Measurements from ENCODE around the gene GLT6D1.

Gene GLT6D1, protein sequence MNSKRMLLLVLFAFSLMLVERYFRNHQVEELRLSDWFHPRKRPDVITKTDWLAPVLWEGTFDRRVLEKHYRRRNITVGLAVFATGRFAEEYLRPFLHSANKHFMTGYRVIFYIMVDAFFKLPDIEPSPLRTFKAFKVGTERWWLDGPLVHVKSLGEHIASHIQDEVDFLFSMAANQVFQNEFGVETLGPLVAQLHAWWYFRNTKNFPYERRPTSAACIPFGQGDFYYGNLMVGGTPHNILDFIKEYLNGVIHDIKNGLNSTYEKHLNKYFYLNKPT

GRCh38 chr9:135639196-135639595, at the start of gene GLT6D1:
TSS of gene GLT6D1 (minus strand) at chr9:135639540. CDS start at chr9:135639187, 353 bp downstream.
- TF ChIP-seq, protein P1, sequence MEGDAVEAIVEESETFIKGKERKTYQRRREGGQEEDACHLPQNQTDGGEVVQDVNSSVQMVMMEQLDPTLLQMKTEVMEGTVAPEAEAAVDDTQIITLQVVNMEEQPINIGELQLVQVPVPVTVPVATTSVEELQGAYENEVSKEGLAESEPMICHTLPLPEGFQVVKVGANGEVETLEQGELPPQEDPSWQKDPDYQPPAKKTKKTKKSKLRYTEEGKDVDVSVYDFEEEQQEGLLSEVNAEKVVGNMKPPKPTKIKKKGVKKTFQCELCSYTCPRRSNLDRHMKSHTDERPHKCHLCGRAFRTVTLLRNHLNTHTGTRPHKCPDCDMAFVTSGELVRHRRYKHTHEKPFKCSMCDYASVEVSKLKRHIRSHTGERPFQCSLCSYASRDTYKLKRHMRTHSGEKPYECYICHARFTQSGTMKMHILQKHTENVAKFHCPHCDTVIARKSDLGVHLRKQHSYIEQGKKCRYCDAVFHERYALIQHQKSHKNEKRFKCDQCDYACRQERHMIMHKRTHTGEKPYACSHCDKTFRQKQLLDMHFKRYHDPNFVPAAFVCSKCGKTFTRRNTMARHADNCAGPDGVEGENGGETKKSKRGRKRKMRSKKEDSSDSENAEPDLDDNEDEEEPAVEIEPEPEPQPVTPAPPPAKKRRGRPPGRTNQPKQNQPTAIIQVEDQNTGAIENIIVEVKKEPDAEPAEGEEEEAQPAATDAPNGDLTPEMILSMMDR (conservative IDR thresholded peaks at IDR 0.05; ENCODE audit: low read depth, low read length): no peak
- no peak within 1 kb of the TSS for H3K4me3 ChIP-seq (ENCODE audit: low read length)
- DNase-seq (ENCODE audit: low read depth): no peak

DNA sequence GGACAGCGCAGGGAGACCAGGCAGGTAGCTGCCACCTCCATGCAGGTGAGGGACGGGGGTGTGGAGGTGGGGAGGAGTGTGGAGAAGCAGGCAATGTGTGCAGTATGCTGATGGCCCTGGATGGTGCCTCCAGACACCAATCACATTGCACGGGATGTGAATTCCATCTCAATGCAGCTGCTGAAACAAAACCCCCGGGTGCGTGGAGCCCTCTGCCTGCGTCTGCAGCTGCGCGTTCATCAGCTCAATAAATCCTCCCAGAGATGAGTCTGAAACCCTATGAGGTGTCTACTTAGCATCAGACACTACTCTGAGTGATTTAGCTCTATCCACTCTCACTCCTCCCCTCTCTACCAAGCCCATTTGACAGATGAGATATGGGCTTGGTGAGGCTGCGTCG, 49.7 kb upstream of the GLT6D1 start:
- DNase-seq (ENCODE audit: low read depth): no peak
- TF ChIP-seq, protein P1 (conservative IDR thresholded peaks at IDR 0.05; ENCODE audit: low read depth, low read length): no peak
- H3K4me3 ChIP-seq (ENCODE audit: low read length): no peak overlapping the region

- no peak overlapping the region for H3K4me3 ChIP-seq (ENCODE audit: low read length)
- TF ChIP-seq, protein P1 (conservative IDR thresholded peaks at IDR 0.05; ENCODE audit: low read depth, low read length): no peak
- no peak for DNase-seq (ENCODE audit: low read depth)
Observed at GRCh38 chr9:135687216-135687615, 47.9 kb upstream of the GLT6D1 start.

- no peak overlapping the region for H3K4me3 ChIP-seq (ENCODE audit: low read length)
- DNase-seq (ENCODE audit: low read depth): no peak
- TF ChIP-seq, protein P1 (conservative IDR thresholded peaks at IDR 0.05; ENCODE audit: low read depth, low read length): no peak
Observed at GRCh38 chr9:135684691-135685090, 45.4 kb upstream of the GLT6D1 start.

DNA sequence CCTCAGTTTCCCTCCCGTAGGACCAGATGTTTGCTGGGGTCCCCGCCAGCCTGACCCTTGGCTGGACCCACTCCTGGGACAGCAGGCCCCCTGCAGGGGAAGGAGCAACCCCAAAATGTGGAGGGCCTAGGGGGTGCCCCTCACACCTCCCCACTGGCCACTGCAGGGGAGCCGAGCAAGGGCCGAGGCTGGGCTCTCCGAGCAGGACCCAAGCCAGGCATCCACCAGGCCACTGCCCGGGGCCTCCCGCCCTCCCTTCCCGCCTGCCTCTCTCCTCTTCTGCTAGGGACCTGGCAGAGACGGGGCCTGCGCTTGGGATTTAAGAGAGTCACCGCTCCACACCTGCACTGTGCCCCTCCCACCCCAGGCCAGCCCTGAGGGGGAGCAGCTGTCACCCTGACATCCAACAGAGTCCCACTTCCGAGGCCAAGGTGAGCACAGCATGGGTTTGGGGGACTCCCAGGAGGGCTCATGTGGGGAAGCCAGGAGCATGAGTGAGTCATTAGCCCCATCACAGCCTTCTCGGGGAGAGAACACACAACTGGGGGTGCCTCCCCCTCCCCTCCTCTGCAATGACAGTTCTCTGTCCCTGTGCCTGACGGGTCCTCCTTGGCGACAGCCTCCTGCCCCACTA, 44.2 kb upstream of the GLT6D1 start:
- no peak for DNase-seq (ENCODE audit: low read depth)
- TF ChIP-seq, protein P1 (conservative IDR thresholded peaks at IDR 0.05; ENCODE audit: low read depth, low read length): no peak
- H3K4me3 ChIP-seq (ENCODE audit: low read length): no peak overlapping the region

DNA sequence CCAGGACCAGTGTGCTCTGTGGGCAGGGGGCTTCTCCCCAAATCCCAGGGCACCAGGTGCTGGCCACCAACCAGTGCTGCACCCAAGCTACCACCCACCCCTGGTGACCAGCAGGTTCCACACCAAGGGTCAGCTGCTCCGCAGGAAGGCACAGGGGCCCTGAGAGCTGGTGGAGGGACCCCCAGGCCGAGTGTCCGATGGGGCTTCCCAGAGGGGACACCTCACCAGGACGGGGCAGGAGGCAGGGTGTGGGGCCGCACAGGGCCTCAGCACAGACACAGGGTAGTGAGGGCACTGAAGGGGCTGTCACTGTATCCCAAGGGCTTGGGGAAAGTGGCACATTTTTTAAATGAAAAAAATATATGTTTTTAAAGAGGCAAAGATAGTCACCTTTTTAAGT, 41.8 kb upstream of the GLT6D1 start:
- H3K4me3 ChIP-seq (ENCODE audit: low read length): no peak overlapping the region
- TF ChIP-seq, protein P1 (conservative IDR thresholded peaks at IDR 0.05; ENCODE audit: low read depth, low read length): no peak
- DNase-seq (ENCODE audit: low read depth): no peak

- H3K4me3 ChIP-seq (ENCODE audit: low read length): no peak overlapping the region
- DNase-seq (ENCODE audit: low read depth): no peak
- TF ChIP-seq, protein P1 (conservative IDR thresholded peaks at IDR 0.05; ENCODE audit: low read depth, low read length): no peak
Observed at GRCh38 chr9:135680056-135680455, 40.7 kb upstream of the GLT6D1 start.

All from retinal pigment epithelial cell (primary cell).